ENCODE results near the gene RMI1.
A peak's percentile ranks its signal among the peaks of the same experiment; 100 is the strongest.

The RMI1 gene

DNA sequence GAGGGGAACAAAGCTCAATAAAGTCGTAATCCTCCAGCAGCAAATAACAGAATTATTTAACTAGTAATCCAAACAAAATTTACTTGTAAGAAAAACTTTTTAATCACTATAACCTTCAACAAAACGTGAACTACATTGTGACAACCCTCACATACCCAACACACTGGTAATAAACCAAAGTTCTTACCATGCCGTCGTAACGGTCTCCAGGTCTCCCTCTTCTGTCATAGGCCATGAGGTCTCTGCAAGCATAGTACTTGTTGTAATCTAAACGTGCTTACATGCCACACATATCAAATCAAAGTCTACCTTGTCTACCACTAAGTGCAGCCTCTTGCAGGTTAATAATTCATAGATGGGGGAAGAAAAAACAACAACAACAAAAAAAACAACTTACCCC, 9.1 kb upstream of the RMI1 start:
- DNase-seq = no peak

DNA sequence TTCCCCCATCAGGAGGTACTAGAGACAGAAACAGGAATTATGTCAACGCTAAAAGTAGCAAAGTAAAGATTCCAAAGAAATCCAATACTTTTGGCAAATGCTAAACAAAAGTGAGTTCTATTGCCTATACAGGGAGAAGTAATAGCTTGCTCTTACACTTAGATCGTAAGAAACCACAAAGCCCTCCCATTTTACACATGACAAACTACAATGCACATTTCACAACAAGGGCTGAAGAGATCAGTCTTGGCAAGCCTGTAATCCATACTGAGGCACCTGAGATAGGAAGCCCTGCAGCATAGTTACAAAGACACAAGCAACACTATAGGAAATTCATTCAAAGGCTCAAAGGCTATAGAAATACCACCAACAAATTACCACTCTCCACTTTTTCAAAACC, 8.3 kb upstream of the RMI1 start:
- no peak for DNase-seq

DNA sequence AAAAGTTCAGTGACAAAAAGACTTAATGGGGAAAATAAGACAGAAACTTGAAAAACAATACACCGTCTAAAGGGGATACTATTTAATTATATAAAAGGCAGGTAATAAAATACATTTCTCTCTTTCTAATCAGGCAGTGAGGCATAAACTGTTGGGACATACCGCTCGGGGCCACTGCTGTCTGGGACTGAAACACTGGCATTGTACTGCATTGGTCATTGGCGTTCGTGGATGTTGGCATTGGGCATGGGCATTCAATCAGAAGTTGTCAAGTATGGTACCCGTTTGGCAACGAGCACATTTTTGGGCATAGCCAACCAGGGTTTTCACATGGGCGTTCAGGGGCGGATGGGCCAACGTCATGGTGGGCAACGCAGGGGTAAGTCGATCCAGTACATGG, 5.3 kb upstream of the RMI1 start:
- no peak for DNase-seq

DNA sequence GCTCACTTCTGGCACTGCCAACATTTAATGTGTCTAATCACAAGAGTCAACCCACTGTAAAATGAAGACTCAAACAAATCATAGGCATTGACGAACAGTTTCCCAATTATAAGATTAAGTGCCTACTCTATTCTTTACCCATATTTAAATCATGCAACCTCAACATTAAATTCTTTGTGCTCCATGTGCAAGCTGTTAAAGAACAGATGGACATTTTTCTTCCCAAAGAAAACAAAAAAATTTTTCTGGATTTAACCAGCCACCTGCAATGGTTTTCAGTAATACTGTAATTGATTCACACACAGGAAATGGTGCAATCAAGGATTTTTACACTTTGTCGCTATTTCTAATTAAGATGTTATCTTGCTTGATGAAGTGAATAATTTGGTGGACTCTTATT, 4.2 kb upstream of the RMI1 start:
- no peak for DNase-seq

DNA sequence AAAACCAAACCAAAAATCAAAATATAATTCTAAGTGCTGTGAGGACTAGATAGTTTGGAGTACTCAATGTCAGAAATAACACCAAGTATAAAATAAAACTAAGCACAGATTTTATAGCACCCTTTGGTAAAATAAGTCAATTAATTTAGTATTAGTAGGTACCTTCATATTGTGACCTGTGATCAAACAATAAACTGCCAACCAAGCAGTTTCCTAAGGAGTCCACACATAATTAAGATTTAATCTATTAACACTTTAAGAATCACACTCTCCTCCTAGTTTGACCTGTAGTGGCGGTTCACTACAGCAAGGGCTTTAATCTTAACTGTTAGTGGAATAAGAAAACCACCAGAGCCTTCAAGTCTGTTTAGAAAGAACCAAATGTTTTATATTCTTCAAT, 3.4 kb upstream of the RMI1 start:
- no peak for DNase-seq

DNA sequence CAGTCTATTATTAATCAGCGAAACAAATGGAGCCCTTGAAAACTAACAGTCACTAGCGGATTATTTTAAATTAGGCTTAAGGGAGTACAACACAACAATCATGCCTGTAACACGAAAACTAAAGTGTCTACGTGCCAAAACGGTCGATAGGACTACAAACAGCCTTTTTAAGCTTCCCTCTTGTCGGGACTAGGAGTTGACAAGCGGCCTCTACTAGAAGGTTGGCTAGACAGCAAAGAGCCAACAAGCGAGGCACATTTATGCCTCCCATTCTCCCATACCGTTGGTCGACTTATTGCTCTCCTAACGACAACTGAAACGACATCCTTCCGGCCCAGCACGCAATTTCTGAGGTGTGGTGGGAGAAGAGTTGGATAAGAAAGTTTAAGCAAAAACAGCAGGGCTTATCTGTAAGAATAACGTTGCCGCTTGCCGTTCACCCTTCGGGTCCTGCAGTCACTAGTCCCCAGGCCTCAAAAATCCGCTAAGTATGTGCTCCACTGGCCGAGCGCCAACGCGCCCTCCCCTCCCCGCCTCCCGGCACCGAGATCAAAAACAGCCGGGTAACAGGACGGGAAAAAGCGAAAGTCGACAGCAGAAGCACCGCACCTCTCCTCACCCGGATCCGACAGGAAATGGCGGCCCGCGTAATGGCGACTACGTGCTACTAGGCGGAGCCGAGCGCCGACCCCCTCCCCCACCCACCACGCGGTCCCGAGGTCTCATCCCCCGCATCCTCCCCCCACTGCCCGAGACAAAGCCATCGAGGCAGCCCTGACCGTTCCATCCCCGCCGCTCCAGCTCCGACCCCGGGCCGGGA, 1.4 kb upstream of the RMI1 start:
- peak; percentile 45 for DNase-seq

DNA sequence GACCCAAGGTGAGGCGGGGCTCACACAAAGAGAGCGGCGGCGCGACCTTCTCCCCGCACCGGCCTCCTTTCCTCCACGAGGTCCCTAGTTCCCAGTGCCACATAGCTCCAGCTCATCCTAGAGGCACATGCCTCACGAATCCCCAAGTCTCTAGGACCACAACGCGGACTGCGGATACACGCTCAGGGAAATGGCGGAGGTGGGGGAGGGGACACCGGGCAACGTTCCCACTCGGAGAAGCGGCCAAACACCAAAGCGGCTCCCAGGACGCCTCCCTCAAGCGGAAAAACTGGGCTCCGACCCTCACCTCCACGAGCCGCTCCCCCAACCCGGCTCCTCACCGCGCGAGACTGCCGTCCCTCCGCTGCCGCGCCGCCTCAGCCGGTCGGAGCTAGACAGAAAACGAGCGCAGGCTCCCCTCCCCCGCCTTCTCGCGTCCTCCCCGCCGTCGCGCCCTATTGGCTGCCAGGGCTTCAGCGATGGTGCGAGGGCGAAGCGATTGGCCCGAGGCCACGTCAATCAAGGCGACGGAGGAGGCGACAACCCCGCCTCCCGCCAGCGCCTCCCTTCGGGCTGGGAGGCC, 702 bp upstream of the RMI1 start, which contains the start of gene HNRNPK:
TSS of gene HNRNPK (minus strand) at position 404 of the 583 bp plus-strand sequence. CDS start 1,963 bp downstream, outside the sequence.
- DNase-seq = peak; percentile 96

DNA sequence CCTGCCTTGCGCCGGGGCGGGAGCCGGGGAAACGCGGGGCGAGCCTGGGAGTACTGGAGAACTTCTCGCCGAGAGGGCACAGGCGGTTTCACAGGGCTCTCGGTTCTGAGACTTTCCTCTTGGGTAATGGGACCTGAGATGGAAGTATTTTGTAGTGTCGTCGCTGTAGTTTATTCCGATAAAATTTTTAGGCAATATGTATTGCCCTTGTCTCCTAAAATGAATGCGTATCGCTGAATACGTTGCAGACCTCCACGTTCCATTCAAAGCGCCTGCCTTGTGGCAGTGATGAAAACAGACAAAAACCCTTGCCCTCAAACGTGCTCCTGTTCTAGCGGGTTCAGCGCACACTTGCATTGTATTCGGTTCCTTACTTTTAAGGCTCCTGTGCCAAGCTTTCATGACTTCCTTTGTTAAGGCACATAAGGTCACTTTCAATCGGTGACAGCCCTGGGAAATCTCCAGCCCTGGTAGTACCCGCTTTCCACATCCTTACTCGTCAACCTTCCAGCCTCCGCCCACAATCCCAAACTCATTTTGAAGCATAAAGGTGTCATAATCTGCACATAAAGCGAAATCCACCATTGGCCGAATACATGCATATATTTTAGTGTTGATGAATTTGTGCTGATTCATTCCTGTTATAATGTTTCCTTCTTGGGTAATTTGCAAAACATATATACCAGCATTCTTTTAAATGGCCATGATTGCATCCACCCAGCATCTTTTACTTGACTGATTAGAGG, 694 bp downstream of the RMI1 start:
- DNase-seq = no peak

DNA sequence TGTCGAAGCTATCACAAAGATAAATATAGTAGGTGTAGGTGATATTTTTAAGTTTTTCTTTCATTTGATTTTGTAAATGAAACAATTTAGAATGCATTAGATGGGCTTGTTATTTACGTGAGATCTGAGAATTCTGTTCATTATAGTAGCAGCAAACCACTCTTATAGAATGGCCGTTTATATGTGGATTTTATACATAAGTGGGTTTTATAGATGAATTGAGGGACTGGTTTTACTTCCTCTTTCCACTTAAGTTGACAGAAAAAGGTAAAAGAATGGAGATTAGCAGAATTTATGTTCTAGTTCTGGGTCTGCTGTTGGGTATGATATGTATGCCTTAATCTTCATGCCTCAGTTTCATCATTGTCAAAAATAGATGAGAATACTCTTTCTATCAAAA, 5.6 kb downstream of the RMI1 start:
- DNase-seq = no peak

DNA sequence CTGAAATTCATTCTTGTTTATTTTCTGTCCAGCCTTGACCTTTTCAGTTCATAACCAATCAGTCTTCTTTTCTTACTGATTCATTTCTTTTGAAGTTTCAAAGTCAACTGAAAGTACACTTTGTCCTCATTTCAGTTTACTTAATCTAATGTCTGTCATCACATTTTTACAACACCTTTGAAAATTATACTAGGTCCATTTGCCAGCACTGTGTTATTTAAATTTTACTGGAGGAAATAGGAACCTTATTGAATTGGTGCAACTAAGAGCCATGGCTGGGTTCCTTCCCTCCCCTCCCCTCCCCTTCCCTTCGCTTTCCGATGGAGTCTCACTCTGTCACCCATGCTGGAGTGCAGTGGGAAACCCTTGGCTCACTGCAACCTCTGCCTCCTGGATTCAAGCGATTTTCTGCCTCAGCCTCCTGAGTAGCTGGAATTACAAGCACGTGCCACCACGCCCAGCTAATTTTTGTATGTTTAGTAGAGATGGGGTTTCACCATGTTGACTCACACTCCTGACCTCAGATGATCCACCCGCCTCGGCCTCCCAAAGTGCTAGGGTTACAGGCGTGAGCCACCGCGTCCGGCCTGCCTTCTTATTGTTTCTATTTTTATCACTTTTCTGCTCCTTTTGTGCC, 6.3 kb downstream of the RMI1 start:
- DNase-seq = no peak

DNA sequence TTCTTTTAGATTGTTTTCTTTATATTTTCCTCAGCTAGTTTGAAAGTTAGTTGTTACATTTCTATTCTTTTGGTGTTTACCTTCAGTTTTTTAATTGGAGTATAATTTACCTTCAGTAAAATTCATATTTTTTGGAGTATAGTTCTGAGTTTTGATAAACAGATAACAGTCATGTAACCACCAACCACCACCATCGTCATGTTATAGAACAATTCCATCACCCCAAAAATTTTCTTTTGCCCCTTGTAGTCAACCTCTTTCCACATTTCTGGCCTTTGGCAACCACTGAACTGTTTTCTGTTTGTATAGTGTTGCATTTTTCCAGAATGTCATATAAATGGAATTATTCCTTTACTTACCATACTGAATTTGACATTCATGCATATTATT, 6.8 kb downstream of the RMI1 start:
- DNase-seq = no peak

DNA sequence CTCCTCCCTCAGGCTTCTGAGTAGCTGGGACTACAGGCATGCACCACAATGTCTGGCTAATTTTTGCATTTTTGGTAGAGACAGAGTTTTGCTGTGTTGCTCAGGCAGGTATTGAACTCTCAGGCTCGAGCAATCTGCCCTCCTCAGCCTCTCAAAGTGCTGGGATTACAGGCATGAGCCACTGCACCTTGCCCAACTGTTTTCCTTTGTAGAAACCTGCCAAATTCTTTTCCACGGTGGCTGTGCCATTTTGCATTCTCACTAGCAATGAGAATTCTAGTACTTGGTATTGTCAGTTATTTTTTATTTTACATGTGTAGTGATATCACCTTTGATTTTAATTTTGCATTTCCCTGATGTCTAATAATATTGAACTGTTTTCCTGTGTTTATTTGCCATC, 7.8 kb downstream of the RMI1 start:
- DNase-seq = no peak

DNA sequence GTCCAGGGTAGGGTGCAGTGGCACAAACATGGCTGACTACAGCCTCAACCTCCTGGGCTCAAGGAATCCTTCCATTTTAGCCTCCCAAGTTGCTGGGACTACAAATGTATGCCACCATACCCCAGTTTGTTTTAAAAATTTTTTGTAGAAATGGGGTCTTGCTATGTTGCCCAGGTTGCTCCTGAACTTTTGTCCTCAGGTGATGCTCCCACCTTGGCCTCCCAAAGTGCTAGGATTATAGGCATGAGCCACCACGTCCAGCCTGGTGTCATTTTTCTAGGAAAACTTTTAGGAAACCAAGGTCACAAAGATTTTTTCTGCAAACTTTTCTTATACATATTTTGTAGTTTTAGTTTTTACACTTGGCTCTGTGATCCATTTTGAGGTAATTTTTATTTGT, 10.8 kb downstream of the RMI1 start:
- DNase-seq = no peak

DNA sequence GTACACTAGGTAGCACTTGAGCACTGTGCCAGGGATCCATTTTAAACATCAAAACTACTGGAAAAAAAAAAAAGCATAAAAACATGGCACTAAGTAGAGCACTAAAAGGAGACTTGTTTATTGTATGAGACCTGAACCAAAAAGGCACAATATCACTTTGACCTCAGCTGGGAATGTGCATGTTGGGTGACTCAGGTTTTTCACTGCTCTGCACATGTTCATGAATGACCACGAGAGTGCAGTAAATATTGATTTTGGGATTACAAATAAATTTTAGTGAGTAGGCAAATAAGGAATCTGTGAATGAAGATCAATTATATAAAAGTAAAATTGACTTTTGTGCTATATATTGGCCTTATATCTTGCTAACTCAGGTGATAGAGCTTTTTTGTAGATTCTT, 11.8 kb downstream of the RMI1 start:
- no peak for DNase-seq

DNA sequence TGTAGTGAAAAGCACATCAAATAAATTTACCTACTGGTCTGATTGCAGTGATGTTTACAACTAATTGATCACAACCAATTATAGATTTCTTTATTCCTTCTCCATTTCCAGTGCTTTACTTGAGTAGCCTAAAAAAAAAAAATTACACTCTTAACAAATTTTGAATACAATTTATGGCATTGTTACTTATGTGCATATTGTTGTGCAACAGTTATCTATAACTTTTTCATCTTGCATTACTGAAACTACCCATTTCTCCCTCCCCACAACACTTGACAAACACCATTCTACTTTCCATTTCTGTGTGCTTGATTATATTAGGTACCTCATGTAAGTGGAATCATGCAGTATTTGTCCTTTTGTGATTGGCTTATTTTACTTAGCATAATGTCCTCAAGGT, 12.3 kb downstream of the RMI1 start:
- no peak for DNase-seq

DNA sequence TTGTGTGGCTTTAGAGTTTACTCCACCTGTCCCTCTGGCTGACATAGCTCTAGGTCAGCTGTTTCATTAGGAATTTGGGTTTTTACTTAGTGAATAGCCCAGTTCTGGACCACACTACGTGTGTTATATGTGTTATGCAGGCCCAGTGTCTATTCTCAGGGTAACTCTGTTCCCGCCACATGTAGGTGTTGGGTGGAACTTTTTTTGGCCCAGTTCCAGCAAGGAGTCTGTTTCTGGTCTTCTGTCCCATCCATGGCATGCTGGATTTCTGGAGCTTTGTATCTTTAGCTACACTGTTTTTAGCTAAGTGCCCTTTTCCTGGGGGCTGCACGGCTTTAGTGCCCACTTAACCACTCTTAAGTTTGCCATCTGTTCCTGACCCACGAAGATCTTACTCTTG, 15.5 kb downstream of the RMI1 start:
- DNase-seq = no peak

DNA sequence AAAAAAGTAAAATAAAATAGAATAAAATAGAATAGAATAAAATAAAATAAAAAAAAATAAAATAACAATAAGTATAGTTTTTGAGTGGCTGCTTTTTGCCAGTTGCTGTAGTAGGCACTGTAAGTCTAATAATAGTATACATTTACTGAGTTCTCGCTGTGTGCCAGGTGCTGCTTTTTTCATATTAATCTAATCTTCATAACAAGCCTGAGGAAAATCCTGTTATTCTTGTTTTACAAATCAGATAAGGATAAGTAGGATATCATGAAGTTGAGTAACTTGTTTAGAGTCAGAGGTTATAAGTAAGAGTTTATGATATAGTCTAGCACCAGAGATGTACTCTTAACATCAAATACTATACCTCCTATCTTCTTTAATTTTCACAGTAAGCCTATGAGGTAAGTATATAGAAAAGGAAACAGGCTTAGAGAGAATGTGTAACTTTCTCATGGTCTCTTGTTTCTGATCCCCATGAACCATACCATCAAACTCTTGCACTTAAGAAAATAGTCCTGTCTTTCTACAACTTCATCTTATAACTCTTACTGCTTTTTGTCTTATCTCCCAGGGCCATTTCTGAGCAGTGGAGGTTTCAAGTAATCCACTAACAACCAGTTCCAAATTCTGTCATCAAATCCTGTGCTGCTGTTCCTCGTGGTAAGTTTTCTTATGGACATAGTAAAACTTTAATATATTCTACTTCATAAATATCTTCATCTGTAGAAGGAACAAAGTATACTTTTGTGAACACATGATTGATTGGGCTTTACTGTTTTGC, 18.7 kb downstream of the RMI1 start:
- DNase-seq = no peak

DNA sequence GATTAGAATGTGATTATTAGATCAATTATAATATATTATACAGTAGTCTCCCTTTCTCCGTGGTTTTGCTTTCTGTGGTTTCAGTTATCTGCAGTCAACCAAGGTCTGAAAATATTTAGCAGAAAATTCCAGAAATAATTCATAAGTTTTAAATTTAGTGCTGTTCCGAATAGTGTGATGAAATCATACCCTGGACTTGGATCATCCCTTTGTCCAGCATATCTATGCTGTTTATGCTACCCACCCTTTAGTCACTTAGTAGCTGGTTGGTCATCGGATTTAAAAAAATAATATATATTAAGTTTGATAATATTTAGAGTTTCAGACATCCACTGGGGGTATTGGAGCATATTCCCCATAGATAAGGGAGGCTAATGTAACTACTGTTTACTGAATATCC, 19.6 kb downstream of the RMI1 start:
- DNase-seq = no peak

DNA sequence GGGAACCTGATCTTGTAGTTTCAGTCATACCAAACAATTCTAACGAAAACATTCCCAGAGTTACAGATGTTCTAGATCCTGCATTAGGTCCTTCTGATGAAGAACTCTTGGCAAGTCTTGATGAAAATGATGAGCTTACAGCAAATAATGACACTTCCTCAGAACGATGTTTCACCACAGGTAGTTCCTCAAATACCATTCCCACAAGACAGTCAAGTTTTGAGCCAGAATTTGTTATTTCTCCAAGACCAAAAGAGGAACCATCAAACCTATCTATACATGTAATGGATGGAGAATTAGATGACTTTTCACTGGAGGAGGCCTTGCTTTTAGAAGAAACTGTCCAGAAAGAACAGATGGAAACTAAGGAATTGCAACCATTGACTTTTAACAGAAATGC, 21.0 kb downstream of the RMI1 start:
- DNase-seq = no peak

DNA sequence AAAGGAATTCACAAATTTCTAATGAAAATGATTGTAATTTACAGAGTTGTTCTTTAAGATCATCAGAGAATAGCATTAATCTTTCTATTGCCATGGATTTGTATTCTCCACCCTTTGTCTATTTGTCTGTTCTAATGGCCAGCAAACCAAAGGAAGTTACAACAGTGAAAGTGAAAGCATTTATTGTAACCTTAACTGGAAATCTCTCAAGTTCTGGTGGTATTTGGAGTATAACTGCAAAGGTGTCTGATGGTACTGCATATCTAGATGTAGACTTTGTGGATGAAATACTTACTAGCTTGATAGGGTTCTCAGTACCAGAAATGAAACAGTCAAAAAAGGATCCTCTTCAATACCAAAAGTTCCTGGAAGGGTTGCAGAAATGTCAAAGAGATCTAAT, 21.7 kb downstream of the RMI1 start:
- no peak for DNase-seq

DNA sequence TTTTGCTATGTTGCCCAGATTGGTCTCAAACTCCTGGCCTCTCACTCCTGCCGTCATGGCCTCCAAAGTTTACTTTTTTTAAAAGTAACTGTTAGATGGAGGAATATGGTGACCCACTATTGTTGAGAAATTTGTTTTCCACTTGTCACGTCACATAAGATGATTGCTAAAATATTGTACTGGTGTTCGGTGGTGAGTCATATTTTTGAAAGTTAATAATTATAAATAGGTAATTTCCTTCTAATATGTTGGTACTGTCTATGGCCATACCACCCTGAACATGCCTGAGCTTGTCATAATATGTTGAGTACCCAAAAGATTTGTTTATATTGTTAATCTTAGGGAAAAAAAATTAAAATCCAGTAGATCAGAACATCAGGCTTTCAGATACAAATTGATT, 22.6 kb downstream of the RMI1 start:
- no peak for DNase-seq

DNA sequence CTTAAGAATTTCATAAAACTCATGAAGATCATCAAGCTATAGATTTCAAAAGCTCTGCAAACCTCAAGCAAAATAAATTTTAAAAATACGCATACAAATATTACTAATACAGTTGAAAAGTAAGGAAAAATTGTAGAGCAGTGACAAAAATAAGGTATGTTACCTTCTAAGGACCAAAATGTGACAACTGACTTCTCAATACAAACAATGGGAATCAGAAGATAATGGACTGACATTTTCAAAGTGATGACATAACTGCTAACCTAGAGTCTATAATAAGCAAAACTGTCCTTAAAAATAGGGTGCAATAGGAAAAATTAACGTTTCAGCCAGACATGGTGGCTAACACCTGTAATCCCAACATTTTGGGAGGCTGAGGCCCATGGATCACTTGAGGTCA, 27.1 kb downstream of the RMI1 start:
- no peak for DNase-seq

DNA sequence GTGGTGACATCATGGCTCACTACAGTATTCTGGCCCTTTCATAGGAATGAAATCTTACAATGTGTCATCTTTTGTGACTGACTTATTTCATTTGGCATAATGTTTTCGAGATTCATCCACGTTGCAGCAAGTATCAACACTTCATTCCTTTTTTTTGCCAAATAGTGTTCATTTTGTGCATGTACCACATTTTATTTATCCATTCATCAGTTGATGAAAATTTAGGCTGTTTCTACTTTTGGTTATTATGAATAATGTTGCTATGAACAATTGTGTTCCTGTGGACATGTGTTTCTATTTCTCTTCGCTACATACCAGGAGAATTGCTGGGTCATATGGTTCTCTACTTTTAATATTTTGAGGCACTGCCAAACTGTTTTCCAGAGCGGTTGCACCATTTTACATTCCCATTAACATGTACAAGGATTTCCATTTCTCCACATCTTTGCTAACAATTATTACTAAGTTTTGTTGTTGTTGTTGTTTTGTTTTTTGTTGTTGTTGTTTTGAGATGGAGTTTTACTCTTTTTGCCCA, 43.5 kb downstream of the RMI1 start:
- no peak for DNase-seq
